ENCODE data around the gene TTLL5.

TTLL5 gene

GRCh38 chr14:75738192-75738591, 77.1 kb downstream of the TTLL5 start:
- DNase-seq = no peak

- no peak for DNase-seq
Observed at GRCh38 chr14:75742867-75743266, 81.8 kb downstream of the TTLL5 start.

GRCh38 chr14:75747899-75748298, 86.9 kb downstream of the TTLL5 start:
- no peak for DNase-seq

- DNase-seq = no peak
Observed at GRCh38 chr14:75748336-75748735, 87.3 kb downstream of the TTLL5 start.

GRCh38 chr14:75751296-75751695, 90.2 kb downstream of the TTLL5 start:
- DNase-seq = no peak

- DNase-seq = no peak
Observed at GRCh38 chr14:75752086-75752485, 91.0 kb downstream of the TTLL5 start.

GRCh38 chr14:75752907-75753594, 92.0 kb downstream of the TTLL5 start:
- no peak for DNase-seq

GRCh38 chr14:75753696-75754095, 92.7 kb downstream of the TTLL5 start:
- no peak for DNase-seq

- no peak for DNase-seq
Observed at GRCh38 chr14:75757644-75758402, 96.8 kb downstream of the TTLL5 start.

- DNase-seq = no peak
Observed at GRCh38 chr14:75764020-75764419, 103.0 kb downstream of the TTLL5 start.

- DNase-seq = no peak
Observed at GRCh38 chr14:75769047-75769685, 108.1 kb downstream of the TTLL5 start.

GRCh38 chr14:75770635-75771034, 109.6 kb downstream of the TTLL5 start:
- no peak for DNase-seq

GRCh38 chr14:75771595-75771994, 110.5 kb downstream of the TTLL5 start:
- no peak for DNase-seq

GRCh38 chr14:75773046-75773445, 112.0 kb downstream of the TTLL5 start:
- DNase-seq = no peak

GRCh38 chr14:75781096-75781495, 120.0 kb downstream of the TTLL5 start:
- no peak for DNase-seq

GRCh38 chr14:75783184-75783583, 122.1 kb downstream of the TTLL5 start:
- DNase-seq = no peak

GRCh38 chr14:75783602-75784313, 122.7 kb downstream of the TTLL5 start:
- no peak for DNase-seq

- no peak for DNase-seq
Observed at GRCh38 chr14:75784314-75784686, 123.3 kb downstream of the TTLL5 start.

- peak; percentile 11 for DNase-seq
Observed at GRCh38 chr14:75793806-75794205, 132.8 kb downstream of the TTLL5 start.

- DNase-seq = peak; percentile 15
Observed at GRCh38 chr14:75794615-75795038, 133.6 kb downstream of the TTLL5 start.

GRCh38 chr14:75800792-75801191, 139.7 kb downstream of the TTLL5 start:
- peak; percentile 14 for DNase-seq

- no peak for DNase-seq
Observed at GRCh38 chr14:75802486-75802885, 141.4 kb downstream of the TTLL5 start.

- DNase-seq = no peak
Observed at GRCh38 chr14:75803765-75804164, 142.7 kb downstream of the TTLL5 start.

Data from hematopoietic multipotent progenitor cell treated with erythropoietin and hydrocortisone succinate and interleukin-3 and kit ligand, for 6 days (in vitro differentiated cells).